GM12878 (cell line): ENCODE measurements around the gene MEIOB.

Experiments
- BHLHE40 ChIP-seq, 2 experiments: fragments of 450-650 bp in 1 of 2; IDR thresholded peaks; 2 replicates each; pipeline ENCODE4 v1.6.1; 2011 to 2017; ENCODE audit warnings: low read depth in 2 of 2, borderline replicate concordance in 1 of 2, improper control_type of control experiment in 1 of 2, low read length in 1 of 2, mild to moderate bottlenecking in 1 of 2
- HDAC6 ChIP-seq: fragments of 200-600 bp; sonication (generic); IDR thresholded peaks from one replicate; pipeline ENCODE4 v1.8.0; 2017; ENCODE audit warnings: antibody characterized with exemption; ENCODE audit not compliant: unreplicated experiment
- POLR2A ChIP-seq: IDR thresholded peaks from 2 replicates; pipeline ENCODE4 v1.6.1; 2011; ENCODE audit warnings: low read depth, mild to moderate bottlenecking, low read length
- RFX5 ChIP-seq: IDR thresholded peaks from 2 replicates; pipeline ENCODE4 v1.6.1; 2011; ENCODE audit warnings: low read depth, low read length, improper control_type of control experiment

DNA sequence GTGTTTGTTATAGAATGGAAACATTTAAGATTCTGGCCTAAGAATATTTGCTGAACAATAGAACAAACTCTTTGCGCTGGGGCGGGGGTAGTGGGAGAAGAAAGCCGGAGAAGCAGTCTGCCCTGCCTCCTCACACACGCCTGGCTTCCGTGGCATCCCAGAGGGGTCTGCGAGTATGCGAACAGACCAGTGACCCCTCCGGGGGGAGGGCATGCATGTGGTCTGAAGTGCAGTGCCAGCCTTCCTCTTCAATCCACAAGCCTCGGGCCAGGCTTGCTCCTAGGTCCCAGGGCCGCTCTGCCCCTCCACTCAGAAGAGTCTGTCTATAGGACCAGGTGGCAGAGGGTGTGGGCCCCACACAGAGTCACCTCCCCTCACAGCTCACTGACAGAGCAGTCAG lies 64.3 kb downstream of the MEIOB start:
- no peak for TF ChIP-seq RFX5
- TF ChIP-seq HDAC6, result no peak
- no peak for TF ChIP-seq POLR2A
- no peak for TF ChIP-seq BHLHE40 (IDR thresholded peaks at IDR 0.05; ENCODE audit: borderline replicate concordance in 1 of 2, low read depth in 2 of 2, low read length in 1 of 2)
